ENCODE data around the gene MRPS25. TPM values are rescaled to one million over a fixed set of nuclear protein-coding genes. Genes with fewer than 3 reads are reported as not detected.
"Not testable (repeated sequence)": the region's sequence is repeated elsewhere in the genome, so short reads cannot be mapped to it uniquely, and the experiment has no call there.

Gene MRPS25
- total RNA-seq, 1 donor, result 21.3 TPM

DNA sequence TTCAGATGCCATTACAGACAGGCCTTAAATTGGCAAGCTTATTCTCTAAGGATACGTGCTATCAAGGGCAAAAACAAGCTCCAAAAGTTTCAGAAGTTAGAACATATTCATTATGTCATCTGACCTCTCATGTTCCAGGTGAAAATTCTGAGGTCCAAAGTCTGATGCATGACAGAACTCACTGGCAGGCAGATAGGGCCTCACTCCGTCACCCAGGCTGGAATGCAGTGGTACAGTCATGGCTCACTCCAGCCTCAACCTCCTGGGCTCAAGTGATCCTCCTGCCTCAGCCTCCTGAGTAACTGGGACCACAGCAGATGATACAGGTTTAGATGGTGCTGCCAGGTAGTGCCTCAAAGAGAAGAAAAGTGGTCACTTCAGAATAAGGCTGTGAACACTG is 15.5 kb downstream of the MRPS25 start:
- no peak for DNase-seq (ENCODE audit: low read depth in 2 of 3, low spot score in 2 of 3)

DNA sequence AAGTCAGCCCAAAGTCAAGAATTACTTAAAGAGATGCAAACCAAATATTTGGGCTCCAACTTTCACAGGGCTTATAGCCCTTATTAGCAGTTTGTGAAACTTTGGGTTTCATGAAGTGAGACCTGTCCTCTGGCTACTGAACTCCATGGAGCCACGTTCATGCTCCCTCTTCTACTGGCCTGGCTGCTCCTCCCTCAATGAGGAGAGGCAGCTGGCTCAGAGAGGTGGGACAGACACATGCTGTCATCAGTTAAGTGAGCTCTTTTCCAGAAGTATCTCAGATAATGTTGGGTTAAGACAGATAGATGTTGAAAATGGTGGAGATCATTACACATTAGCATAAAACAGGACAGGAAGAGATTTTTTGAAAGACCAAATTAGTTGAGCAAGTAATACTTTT is 19.4 kb downstream of the MRPS25 start:
- DNase-seq (ENCODE audit: low read depth in 2 of 3, low spot score in 2 of 3), result no peak

DNA sequence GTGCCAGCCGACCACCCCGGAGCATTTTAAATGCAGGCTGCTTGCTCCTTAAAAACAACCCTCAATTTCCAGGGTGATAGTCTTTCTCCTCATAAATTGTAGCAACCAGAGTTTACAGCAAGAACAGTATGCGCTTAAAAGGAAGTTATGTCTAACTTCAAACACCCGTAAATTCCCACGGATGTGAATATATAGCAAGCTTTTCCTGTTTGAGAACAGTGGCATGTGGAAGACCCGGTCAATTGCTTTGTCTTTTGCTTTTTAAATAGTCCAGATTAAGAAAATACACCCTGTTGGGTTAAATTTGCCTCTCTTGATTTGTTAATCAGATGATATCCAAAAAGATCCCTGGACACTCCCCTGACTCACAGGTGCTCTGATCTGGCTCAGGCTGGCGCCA is 20.8 kb downstream of the MRPS25 start:
- no peak for DNase-seq (ENCODE audit: low read depth in 2 of 3, low spot score in 2 of 3)

DNA sequence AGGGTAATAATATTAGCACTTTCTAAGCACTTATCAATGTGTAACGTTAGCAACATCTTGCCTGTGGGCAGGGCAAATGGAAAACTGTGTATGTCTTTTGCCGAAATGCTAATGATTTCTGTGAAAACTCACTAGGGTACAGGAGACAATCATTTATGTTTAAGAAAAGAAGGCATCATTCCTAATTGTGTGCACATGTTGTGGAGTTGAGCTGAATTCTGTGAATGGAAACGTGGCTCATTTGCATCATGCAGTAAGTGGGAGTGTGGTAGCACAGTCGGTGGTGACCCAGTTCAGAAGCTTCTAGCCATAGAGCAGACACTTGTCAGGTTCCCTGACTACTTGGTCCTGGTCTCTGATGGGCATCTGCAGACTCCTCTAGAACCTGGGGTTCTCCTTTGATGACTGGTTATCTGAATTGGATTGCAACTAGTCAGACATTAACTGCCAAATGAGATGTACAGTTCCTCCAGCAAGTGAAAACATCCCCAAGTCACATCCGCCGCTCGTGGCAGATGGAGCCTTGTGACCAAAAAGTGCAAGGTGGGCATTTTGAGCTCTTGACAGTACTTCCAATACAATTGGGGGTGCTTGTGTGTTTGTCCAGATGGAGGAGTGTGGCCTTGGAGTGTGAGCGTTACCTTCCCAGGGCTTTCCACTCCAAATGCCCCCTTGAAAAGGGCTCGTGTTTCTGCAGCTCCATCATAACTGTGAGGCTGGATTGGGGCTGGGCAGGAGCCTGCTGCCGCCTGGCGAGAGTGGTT is 21.5 kb downstream of the MRPS25 start:
- DNase-seq (ENCODE audit: low read depth in 2 of 3, low spot score in 2 of 3), result no peak

DNA sequence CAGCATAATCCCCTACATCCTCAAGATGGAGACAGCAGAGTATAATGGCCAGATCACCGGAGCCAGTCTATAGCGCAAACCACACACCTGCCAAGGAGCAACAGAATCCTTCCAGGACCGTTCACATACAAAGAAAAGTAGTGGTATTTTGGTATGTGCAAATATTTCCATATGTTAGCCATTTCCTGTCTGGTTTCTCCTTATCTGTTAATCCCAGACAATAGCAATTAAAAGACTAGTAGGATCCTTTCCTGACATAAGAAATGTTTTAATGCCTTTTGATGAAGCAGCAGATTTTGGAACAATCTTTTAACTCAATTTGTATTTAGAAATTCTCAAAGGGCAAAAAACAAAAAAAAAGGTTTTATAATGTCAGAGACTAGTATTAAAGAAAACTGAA is 22.2 kb downstream of the MRPS25 start:
- no peak for DNase-seq (ENCODE audit: low read depth in 2 of 3, low spot score in 2 of 3)

DNA sequence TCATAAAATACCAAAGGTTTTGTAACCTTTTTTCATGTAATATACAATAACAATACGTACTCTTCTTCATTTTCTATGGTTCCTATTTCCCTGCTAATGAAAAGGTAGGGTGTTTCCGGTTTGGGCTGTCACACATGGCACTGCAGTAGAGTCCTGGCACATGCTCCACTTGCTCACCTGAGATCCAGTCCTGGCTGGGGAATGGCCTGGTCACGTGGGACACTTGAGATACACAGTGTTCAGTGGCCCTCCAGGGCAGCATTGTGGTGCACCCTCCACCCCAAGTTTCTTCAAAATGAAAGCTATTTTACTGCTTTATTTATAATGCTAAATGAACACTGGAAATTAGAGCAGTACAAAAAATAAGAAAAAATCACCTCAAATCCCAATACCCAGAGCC is 23.2 kb downstream of the MRPS25 start:
- DNase-seq (ENCODE audit: low read depth in 2 of 3, low spot score in 2 of 3), result no peak

DNA sequence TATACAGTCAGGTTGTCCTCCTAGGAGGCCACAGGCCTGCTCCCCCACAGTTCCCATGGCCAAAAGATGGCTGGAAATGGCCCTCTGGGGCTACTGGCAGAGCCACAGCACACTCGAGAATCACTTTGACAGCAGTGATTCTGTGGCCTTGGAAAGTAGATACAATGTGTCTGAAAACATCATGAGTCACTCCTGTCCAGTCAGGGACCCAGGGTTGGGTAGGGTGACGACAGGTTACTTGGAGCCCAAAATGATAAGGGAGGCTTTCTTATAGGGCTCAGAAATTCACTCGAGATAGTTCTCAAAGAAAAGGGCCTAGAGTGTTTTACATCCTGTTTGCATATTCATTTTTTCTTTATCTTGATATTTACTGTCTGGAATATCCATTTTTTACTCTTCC is 24.3 kb downstream of the MRPS25 start:
- DNase-seq (ENCODE audit: low read depth in 2 of 3, low spot score in 2 of 3), result no peak

DNA sequence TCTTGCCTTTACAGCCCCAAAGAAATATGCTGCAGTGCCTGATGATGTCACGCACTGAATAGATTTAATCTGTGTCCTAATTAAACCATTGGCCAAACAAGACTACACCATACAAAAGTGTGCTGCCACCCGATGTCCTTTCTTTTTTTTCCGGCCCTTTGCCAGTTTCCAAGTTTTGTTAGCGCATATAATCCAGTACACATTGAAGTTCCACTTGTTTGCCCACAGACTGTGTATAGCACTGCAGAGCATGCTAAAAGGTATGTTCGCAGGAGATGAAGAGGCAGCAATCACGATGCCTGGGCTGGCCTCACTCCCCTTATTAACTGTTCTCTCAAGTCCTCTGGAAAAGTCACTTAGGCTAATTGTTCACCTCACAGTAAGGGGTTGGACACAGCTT is 26.8 kb downstream of the MRPS25 start:
- no peak for DNase-seq (ENCODE audit: low read depth in 2 of 3, low spot score in 2 of 3)

DNA sequence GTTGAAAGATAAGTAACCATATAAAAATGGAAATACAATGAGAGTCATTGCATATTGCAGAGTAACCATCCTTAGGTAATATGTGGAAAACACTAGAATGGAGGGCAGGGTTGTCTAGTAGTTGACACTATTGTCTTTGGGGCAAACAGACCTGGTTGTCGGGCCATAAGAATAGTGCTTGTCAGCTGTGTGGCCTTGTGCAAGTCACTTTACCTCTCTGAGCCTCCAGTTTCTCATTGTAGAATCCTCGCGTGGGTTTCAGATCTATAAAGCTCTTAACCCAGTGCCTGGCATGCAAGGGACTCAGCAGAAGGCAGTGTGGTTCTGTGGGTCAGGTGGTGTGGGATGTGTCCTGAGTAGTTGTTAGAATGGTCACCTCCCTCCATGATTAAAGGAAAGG is 32.0 kb downstream of the MRPS25 start:
- DNase-seq (ENCODE audit: low read depth in 2 of 3, low spot score in 2 of 3), result no peak

DNA sequence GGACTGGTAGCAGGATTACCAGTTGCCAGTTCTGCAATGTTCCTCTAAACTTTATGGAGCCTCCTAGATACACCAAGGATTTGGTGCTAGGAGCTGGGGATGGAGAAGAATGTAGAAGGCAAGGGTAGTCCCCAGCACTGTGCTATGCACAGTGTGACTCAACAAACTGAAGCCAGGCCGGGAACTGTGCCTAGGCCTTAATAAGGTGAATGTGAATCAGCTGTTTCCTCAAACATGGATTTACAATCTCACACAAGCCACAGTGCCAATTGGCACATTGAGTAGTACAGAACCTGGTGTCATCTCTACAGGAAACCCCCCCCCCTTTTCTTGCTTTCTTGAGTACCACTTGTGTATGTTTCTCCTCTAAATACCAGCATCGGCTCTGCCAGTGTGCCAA is 32.5 kb downstream of the MRPS25 start:
- DNase-seq (ENCODE audit: low read depth in 2 of 3, low spot score in 2 of 3), result no peak

DNA sequence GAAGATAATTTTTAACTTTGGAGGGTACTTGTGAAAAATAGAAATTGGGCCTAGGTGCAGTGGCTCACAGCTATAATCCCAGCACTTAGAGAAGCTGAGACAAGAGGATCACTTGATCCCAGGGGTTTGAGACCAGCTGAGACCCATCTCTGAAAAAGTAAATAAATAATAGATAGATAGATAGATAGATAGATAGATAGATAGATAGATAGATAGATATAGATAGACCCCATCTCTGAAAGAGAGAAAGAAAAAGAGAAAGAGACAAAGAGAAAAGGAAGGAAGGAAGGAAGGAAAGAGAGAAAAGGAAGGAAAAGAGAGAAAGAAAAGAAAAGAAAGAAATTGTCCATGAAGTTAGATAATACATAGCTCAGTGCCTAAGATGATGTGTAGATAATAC is 35.5 kb downstream of the MRPS25 start:
- DNase-seq (ENCODE audit: low read depth in 2 of 3, low spot score in 2 of 3), result no peak

DNA sequence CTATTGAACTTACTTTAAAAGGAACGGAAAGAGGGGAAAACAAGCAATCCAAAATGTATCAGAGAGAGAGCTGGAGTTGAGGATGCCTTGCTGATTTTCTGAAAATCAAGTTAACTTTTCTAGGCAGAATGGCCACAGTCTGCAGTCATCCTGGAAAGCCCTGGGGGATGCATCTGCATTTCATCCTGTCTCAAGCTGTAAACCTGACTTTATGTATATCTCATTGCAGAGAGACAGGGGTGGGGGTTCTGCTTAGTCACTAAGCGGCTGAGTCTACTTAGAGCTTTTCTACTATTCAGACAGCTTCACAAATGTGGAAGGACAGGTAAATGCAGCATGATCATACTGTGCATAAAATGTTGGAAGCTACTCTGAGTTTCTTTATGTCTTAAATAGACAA is 41.4 kb downstream of the MRPS25 start:
- DNase-seq (ENCODE audit: low read depth in 2 of 3, low spot score in 2 of 3), result no peak

DNA sequence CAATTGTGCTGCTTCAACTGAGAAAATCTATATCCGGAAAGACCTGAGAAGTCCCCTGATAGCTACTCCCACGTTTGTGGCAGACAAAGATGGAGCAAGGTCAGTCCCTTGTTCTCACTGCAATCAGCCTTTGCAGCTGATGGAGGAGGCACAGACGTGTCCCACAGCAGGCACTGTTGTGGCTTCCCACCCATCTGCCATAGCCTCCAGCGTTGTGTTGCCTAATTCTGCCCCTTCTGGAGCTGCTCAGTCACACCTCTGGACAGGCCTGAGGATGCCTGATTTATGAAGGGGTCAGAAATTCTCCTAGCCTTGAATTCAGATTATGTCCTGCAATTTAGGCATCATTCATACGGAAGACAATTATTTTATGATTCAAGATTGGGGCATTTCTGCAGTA is 41.9 kb downstream of the MRPS25 start:
- no peak for DNase-seq (ENCODE audit: low read depth in 2 of 3, low spot score in 2 of 3)

DNA sequence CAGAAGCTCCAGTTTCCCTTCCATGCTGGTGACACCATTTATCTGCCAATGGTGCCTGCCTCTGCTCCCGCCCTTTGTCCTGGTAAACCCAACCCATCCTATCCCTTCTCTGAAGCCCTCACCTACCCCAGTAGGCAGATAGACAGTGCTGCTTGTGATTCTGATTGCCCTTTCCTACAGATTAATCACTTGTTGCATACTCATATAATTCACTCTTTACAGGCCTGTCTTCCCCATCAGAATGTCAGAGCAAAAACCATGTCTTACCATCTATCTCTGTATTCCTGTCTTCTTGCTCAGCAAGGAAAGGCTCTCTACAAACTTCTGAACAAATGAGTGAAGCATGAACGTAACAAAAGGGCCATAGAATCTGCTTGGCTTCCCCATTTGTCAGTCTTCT is 47.9 kb downstream of the MRPS25 start:
- no peak for DNase-seq (ENCODE audit: low read depth in 2 of 3, low spot score in 2 of 3)

DNA sequence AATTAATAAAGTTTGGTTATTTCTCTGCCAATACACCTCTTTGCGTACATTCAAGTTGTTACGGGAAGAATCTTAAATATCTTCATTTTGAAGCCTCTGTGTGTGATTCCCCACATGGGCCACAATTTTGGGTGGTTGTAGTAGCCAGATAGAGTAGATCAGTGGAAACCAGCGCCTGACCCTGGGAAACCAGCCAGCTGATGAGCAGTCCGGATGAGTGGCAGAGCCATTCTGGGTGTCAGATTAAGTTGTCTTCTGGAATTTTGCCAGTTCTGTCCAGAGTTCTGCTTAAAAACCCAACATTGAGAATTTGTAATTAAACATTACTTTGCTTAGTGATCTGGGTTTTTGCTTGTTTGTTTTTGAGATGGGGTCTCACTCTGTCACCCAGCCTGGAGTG is 49.7 kb downstream of the MRPS25 start:
- no peak for DNase-seq (ENCODE audit: low read depth in 2 of 3, low spot score in 2 of 3)

DNA sequence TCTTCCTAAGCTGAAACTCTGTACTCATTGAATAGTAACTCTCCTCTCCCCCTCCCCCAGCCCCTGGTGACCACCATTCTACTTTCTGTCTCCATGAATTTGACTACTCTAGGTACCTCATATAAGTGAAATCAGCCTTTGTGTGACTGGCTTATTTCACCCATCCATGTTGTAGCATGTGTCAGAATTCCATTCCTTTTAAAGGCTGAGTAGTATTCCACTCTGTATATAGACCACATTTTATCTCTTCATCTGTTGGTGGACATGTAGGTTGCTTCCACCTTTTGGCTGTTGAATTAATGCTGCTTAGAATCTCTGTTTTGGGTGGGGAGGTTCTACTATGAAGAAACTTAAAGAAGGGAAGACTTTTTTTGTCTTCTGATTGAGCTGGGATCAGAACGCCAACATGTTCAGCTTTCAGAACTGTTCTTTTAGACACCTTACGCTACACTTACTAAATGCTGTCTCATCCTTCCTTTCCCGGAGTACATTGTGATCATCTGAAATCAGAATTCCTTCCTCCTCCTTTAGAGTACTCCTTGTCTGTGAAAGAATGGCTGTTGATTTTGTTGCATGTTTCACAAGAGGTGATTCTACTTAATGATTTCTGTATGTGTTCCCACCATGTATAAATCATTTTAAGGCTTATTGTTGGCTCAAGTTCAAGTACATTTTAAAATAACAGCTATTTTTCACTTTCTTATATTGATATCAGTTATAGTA is 50.3 kb downstream of the MRPS25 start:
- DNase-seq (ENCODE audit: low read depth in 2 of 3, low spot score in 2 of 3), result no peak

DNA sequence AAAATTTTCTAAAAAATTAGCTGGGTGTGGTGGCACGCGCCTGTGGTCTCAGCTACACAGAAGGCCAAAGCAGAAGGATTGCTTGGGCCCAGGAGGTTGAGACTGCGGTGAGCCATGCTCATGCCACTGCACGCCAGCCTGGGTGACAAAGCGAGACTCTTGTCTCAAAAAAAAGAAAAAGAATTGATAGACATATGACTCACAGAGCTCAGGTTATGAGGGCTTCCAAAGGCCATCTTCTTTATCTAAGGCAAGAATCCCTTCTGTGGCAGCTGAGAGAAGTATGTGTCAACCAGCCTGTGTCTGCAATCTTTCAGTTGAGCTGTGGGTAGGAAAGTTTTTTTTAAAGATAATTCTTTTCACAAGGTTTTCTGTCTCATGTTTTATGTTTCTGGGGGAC is 53.9 kb downstream of the MRPS25 start:
- DNase-seq (ENCODE audit: low read depth in 2 of 3, low spot score in 2 of 3), result no peak

DNA sequence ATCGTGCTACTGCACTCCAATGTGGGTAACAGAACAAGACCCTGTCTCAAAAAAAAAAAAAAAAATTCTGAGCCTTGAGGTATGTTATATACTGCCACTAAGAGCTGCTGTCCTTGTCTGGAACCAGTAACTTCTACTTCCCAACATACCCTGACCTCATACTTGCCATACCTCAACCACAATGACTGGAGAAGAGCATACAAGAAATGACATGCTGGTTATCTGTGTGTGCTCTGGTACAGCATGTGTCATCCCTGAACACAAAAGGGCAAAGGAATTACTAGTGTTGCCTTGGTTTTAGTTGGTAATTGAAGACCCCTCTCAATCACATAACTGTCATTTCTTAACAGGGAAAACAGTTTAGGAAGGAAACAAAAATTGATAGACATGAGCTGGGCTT is 54.5 kb downstream of the MRPS25 start:
- no peak for DNase-seq (ENCODE audit: low read depth in 2 of 3, low spot score in 2 of 3)

DNA sequence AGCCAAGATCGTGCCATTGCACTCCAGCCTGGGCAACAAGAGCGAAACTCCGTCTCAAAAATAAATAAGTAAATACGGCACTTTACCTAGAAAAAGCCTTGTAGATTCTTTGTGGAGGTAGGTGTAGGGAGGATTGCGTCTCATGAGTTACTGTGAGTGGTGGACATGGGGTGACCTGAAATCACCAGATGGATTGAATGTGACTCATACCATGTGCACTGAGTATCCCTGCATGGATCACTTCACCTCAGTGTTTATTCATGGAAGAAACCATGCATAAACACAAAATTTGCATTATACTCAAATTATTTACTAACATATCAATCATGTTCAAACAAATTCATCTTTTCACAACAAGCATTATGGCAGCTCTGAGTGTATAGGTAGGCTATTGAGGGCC is 55.9 kb downstream of the MRPS25 start:
- DNase-seq (ENCODE audit: low read depth in 2 of 3, low spot score in 2 of 3), result no peak

DNA sequence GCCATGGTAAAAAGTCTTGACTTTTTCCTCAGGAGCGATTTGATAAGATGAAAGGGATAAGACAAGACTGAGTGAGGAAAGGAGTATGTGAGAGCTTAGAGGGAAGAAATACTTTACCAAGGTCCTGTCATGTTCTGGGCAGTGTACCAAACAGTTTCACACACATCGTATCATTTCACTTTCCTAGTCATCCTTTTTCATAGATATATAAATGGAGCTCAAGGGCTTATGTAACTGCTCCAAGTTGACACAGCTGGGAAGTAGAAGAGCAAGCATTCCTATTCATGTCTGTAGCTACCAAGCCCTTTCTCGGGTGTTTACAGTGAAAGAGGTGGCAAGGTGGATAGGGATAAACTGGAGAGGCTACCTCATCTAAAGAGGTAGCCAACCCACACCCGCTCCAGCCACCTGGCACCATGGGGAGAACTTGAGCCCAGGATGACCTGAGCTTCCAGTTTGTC is 57.4 kb downstream of the MRPS25 start:
- no peak for DNase-seq (ENCODE audit: low read depth in 2 of 3, low spot score in 2 of 3)

DNA sequence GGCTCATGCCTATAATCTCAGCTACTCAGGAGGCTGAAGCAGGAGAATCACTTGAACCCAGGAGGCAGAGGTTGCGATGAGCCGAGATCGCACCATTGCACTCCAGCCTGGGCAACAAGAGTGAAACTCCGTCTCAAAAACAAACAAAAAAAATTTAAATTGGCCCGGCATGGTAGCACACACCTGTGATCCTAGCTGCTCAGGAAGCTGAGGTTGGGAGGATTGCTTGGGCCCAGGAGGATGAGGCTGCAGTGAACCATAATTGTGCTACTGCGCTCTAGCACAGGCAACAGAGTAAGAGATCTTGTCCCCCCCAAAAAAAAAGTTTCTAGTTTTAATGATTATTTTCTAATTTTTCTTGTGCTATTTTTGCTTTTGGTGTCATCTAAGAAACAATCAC is 65.9 kb downstream of the MRPS25 start:
- not testable (repeated sequence) for DNase-seq (ENCODE audit: low read depth in 2 of 3, low spot score in 2 of 3)
